Activated CD4-positive, alpha-beta T cell treated with anti-CD3 and anti-CD28 coated beads, Interleukin-2, amount 50 U/mL, for 24 hours (primary cell): ENCODE data around the gene WNT7B.

Experiments
- DNase-seq, 2 donors: peaks; one replicate each; pipeline ENCODE4 v3.0.0-alpha.2; 2020; ENCODE audit warnings: low read depth in 1 of 2, low spot score in 1 of 2

WNT7B gene

GRCh38 chr22:45891471-45891995 lies 85.4 kb downstream of the WNT7B start:
- no peak for DNase-seq

- DNase-seq = no peak
These were observed 85.9 kb downstream of the WNT7B start for GRCh38 chr22:45891021-45891421.

GRCh38 chr22:45890351-45890635 lies 86.7 kb downstream of the WNT7B start:
- no peak for DNase-seq

GRCh38 chr22:45889539-45890350 lies 87.2 kb downstream of the WNT7B start:
- no peak for DNase-seq

- no peak for DNase-seq
These were observed 87.8 kb downstream of the WNT7B start for GRCh38 chr22:45889093-45889538.

GRCh38 chr22:45888221-45889092 lies 88.5 kb downstream of the WNT7B start:
- DNase-seq = no peak

- DNase-seq = no peak
These were observed 89.5 kb downstream of the WNT7B start for GRCh38 chr22:45887202-45888131.

- no peak for DNase-seq
These were observed 90.4 kb downstream of the WNT7B start for GRCh38 chr22:45886540-45886939.

- DNase-seq = no peak
These were observed 91.0 kb downstream of the WNT7B start for GRCh38 chr22:45885941-45886395.

- no peak for DNase-seq
These were observed 91.7 kb downstream of the WNT7B start for GRCh38 chr22:45885171-45885840.

- no peak for DNase-seq
These were observed 92.5 kb downstream of the WNT7B start for GRCh38 chr22:45884201-45885062.

- no peak for DNase-seq
These were observed 93.2 kb downstream of the WNT7B start for GRCh38 chr22:45883811-45884170.

GRCh38 chr22:45882881-45883810 lies 93.8 kb downstream of the WNT7B start:
- DNase-seq = no peak

GRCh38 chr22:45881524-45881875 lies 95.5 kb downstream of the WNT7B start:
- no peak for DNase-seq

GRCh38 chr22:45880716-45881523 lies 96.0 kb downstream of the WNT7B start:
- DNase-seq = no peak

- no peak for DNase-seq
These were observed 96.8 kb downstream of the WNT7B start for GRCh38 chr22:45880091-45880715.

GRCh38 chr22:45879552-45879949 lies 97.4 kb downstream of the WNT7B start:
- DNase-seq = no peak
